ENCODE data around the gene MYBBP1A.

The MYBBP1A gene

GRCh38 chr17:4515501-4515900, 39.7 kb downstream of the MYBBP1A start:
- DNase-seq: no peak

- no peak for DNase-seq
Measured at GRCh38 chr17:4514779-4515178, 40.4 kb downstream of the MYBBP1A start.

GRCh38 chr17:4514206-4514605, 41.0 kb downstream of the MYBBP1A start:
- DNase-seq: no peak

DNA sequence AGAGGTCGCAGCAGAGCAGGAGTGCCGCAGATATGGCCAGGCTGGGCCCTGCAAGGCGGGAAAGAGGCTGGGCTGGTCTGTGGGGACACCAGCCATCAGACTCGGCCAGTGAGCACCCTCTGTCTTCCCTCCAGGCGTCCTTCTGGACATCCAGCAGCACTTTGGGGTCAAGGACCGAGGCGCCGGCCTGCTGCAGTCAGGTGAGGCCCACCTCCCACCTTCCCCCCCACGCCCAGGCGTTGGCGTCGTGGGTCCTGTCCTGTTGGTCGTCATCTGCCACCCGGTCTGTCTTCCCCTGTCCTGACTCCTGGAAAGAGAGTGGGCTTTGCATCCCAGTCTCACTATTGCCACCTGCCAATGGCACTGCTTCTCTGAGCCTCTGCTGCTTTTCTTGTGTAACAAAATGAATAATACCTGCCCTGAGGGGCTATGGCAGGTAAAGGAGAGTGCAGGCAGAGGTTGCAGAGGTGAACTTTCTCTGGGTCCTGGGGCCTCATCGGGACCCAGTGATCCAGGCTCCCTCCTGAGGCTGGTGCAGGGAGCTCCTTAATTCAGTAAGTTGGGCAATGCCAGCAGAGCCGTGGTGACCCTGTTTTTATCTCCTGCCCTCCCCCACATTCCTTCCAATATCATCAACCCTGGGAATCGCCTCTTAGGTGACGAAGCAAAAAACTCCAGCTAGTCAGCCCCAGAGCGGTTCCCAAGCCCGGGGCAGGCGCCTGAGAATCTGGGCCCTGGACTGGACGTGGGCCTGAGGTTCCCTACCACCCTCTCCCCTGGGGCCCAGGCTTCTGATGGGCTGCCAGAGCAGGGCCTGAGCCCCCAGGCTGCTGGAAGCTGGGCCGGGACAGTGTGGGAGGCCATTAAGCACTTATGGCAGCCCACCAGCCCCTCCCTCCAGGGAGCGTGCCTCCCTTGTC, 41.8 kb downstream of the MYBBP1A start:
- DNase-seq: no peak

GRCh38 chr17:4512156-4513112, 42.8 kb downstream of the MYBBP1A start:
- DNase-seq: no peak

GRCh38 chr17:4511199-4511932, 43.8 kb downstream of the MYBBP1A start:
- no peak for DNase-seq

DNA sequence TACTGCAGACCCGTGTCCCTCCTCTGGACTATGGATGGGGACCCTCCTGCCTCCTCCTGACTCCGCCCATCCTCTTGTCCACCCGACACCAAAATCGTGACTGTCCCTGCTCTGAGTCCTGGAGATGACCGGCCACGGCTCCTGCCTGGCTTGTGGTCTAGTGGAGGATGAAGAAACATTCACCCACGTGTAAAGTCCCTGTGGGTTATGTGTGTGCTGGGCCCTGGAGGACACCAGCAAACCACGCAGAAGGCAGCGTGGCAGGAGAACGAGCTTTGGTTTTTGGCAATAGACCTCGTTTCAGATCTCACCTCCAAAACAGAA, 44.6 kb downstream of the MYBBP1A start:
- no peak for DNase-seq

DNA sequence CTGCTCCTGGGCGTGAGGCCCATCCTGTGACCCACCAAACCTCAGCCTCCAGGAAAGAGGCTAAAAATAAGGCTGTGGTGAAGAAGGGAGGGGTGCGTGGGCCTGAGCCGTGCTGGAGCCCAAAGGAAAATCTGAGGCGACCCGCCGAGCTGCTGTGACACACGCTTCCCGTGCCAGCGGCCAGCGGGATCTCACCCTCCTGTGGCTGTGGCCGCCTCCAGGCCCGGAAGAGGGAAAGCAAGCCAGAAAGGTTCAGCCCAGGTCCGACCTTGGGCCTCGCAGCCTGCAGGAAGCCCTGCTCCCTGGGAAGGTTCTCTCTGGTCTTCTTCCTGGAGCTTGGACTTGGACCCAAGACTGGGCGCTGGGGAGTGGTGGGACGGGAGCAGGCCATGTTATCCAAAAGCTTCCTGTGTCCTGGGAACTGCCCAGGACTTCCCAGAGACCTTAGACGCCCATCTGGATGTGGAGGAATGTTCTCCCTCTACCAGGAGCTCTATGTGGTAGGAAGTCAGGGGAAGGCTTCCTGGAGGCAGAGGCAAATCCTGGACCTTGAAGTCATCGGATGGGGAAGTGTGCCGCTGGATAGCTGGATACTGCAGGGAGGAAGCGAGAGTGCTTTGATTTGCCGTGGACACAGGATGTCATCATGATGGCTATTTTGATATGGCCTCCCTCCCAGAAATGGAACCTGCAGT, 45.1 kb downstream of the MYBBP1A start:
- no peak for DNase-seq

GRCh38 chr17:4509401-4509800, 45.8 kb downstream of the MYBBP1A start:
- DNase-seq: no peak

- no peak for DNase-seq
Measured at GRCh38 chr17:4508207-4508606, 47.0 kb downstream of the MYBBP1A start.

DNA sequence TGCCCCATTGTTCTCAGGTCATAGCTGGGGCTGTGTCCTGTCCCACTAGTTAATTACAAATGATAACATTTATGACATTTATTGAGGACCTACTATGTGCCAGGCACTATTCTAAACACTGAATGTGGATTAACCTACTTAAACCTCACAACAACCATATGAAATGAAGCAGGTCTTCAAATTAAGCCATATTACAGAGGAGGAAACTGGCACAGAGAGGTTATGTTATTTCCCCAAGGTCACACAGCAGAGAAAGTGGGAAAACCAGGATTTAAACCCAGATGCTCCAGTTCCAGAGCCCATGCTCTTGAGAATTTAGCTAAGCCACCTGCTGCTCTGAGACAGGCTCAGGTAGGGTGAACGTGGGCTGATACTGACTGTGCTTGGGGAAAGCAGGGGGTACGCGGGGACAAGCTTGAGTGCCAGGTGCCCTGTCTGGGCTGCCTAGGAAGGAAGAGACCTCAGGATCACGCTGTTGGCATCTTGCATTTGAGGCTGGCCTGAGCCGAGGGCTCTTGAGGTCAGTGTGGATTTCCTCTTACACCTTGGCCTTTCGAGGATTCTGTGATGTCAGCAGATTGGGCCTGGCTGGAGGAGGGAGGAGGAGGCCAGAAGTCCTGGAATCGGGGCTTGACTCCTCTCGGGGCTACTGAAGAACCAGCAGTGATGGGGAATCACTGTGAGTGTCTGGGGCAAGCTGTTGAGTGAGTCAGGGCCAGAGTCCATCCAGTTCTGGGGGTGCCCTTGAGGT, 47.6 kb downstream of the MYBBP1A start:
- DNase-seq: no peak

GRCh38 chr17:4506892-4507291, 48.3 kb downstream of the MYBBP1A start:
- DNase-seq: no peak

DNA sequence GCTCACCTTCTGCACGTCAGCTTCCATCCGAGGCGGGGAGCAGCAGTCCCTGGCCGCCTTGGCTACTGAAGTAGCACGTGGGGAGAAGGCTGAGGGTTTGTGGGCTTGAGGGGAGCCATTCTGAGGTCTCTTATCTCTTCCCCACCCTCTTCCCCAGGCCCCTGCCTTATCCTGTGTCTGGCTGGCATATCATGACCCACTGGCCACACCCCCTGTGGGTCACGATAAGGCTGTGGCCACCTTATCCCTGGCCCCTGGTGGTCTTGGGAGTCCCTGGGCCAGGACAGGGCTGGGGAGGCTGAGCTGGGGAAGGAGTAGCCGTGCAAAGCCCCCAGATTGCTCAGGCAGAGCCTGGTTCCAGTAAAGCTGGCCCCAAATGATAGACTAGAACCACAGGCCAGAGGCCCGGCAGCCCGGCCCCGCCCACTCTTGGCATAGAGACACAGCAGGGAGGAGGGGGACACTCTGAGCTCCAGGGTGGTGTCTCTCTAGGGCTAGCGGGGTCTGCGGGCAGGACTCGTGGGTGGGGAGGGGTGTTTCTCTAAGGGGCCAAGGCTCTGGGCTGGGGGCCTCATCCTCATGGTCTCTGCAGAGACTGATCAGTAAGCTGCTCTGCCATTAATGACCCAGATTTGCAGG, 48.9 kb downstream of the MYBBP1A start:
- no peak for DNase-seq

DNA sequence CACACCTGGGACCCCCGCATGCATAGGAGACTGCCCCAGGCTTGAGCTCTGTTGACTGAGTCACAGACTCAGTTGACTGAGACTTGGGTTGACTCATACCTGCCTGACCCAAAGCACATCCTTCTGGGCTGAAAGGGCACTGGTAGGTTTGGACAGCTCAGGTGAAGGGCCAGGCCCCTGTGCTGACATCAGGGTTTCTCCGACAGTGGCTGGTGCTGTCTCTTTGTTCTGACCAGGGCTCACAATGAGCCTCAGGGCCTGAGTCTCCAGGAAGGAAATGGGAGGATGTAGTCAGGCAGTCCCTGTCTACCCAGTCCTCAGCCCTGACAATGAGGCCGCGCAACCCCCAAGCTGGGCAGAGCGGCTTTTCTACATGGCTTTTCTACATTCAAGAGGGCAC, 50.0 kb downstream of the MYBBP1A start:
- DNase-seq: no peak

DNA sequence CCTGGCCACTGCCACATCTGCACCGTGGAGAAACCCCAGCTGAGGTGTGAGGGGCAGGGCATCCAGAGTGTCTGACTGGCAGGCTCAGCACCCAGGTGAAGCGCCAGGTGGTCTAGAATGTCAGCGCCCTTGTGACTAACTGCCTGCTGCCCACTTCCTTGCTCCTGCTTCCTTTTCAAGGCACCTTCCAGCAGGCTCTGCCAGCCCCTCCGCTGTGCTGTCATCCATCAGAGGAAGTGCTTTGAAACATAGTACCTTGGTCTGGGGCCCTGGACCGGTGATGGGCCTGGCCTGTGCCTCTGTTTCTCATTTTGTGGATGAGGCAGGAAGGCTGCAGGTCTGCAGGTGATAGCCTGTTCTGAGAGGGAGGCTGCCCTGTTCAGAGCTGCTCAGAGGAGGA, 51.0 kb downstream of the MYBBP1A start:
- DNase-seq: no peak

DNA sequence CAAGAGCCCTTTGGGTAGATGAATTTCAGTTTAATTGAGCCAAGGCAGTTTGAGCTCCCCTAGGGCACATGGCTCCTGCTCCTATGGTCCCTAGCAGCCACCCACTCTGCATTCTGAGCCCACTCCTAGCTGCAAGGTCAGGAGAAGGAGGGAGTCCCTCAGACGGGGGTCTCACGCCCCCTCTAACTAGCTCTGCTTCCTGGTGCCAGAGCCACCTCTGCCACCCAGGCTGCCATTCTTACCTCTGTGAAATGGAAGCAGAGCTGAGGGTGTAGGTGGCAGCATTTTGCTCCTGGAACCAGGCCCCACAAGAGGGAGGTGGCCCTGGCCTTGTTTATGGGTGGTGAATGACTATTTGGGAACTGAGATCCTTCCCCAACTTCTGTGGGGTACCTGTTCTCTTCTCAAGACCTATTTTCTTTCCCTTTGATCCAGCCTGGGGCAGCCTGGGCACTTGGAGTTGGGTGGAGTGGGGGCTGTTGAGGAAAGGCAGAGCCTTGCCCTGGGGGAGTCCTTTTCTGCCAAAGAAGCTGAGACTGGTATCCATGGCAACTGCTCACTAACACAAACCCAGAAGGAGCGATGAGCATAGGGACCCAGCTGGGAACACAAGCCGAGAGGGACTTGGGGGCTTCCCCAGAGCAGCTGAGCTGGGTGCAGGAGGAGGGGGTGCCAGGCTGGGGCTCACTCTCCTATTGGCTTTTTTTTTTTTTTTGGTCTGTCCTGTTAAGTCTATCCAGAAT, 51.7 kb downstream of the MYBBP1A start:
- DNase-seq: no peak

DNA sequence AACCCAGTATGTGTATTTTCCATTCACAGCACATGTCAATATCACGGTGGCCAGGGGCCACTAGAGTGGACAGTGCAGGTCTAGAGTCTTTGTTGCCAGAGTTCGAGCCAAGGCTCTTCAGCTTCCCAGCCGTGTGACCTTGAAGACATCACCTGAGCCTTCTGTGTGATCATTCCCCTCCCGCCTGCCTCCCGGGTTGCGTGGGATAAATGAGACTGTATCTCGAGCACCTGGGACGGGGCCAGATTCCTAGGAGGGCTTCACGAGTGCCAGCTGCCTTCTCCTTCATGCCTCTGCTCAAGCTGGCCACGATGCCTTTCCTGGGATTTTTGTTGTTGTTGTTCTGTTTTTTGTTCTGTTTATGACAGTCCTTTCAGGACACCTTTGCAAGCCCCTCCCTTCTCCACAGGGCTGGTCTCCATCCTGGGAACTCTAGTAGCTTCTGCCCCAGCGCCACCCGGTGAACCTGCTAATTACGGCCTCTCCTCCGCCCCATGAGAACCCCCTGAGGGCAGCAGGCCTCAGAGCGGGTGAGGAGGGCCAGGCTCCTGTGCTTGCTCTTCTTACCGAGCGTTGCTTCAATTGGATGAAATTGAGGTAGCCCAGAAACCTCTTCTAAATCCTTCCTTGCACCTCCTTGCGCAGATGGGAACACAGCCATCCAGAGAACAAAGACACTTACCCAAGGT, 52.6 kb downstream of the MYBBP1A start:
- DNase-seq: no peak

DNA sequence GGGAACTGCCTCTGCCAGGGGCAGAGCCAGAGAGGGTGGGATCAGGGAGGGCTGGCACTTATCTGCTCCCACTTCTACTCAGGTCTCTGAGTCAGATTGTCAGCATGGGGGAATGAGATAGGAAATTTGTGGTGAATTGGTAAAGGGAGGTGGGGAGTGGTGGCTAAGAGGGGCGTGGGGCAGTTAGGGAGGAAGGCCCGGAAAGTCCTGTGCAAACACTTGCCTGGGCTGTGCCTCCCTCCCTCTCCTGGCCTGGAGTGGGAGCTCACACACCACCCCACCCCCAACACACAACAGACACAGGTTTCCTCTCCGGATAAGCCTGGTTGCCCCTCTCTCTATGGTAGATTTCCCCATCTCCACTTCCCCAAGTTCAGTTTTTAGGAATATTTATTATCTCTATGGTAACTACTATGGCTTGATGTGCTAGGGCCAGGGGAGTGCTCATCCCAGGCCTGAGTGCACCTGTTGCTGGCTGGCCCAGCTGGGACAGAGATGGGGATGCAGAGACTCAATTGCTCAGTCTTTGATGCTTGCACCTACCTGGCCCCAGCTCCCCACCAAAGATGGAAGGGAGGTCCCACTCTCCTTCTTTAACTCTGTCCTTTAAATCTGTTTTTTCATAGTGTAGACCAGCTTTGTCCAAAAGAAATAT, 53.8 kb downstream of the MYBBP1A start:
- DNase-seq: no peak

GRCh38 chr17:4500191-4500571, 55.0 kb downstream of the MYBBP1A start:
- DNase-seq: no peak
